B cell (primary cell): ENCODE results near the gene PARD3. TPM values are rescaled to one million over a fixed set of nuclear protein-coding genes. Genes with fewer than 3 reads are reported as not detected.

Experiments
- ATAC-seq: fragments of 200-7000 bp; cut with Tn5 transposase; one replicate; pipeline ENCODE4 v1.10.0; 2021; ENCODE audit warnings: low read depth, mild to moderate bottlenecking, moderate number of reproducible peaks, moderate library complexity
- CTCF ChIA-PET: fragments of 350-600 bp; sonication (Branson Sonifier 250); formaldehyde crosslinking; loops from one replicate; lab custom pipeline; 2021; ENCODE audit warnings: antibody characterized with exemption, inconsistent platforms; lab: Charles Lee
- POLR2A ChIA-PET: fragments of 350-600 bp; sonication (Branson Sonifier 250); formaldehyde crosslinking; loops from one replicate; lab custom pipeline; 2021; ENCODE audit warnings: antibody characterized with exemption; lab: Charles Lee
- DNase-seq: peaks from one replicate; pipeline ENCODE4 v3.0.0; 2013
- H2AFZ ChIP-seq: 2 replicates; pipeline ENCODE4 v1.6.1; 2012; ENCODE audit warnings: mild to moderate bottlenecking, low read depth, low read length; ENCODE audit not compliant: insufficient read depth, poor library complexity, severe bottlenecking
- H3K27ac ChIP-seq, 2 donors: 1 replicate in 1 of 2; 2 replicates in 1 of 2; pipeline ENCODE4 v1.5.1; 2012 to 2013; ENCODE audit warnings: low read length in 2 of 2, mild to moderate bottlenecking in 2 of 2, moderate library complexity in 1 of 2
- H3K27me3 ChIP-seq, 4 experiments: fragments of 200-600 bp in 1 of 4; sonication (generic) in 1 of 4; replicated peaks in 1 of 4; 1 replicate in 2 of 4; 2 replicates in 2 of 4; pipeline versions ENCODE4 v1.6.1 to v1.7.0; 2013 to 2016; ENCODE audit warnings: low read length in 3 of 4, mild to moderate bottlenecking in 2 of 4, mixed read lengths in 1 of 4, moderate library complexity in 1 of 4; ENCODE audit not compliant: insufficient read depth in 4 of 4, control insufficient read depth in 3 of 4; ENCODE audit errors: control extremely low read depth in 1 of 4
- H3K36me3 ChIP-seq, 2 experiments: replicated peaks in 1 of 2; 1 replicate in 1 of 2; 2 replicates in 1 of 2; pipeline versions ENCODE4 v1.6.1 to v1.7.1; 2013; ENCODE audit warnings: low read length in 1 of 2; ENCODE audit not compliant: insufficient read depth in 2 of 2, control insufficient read depth in 1 of 2; ENCODE audit errors: control extremely low read depth in 1 of 2, extremely low read depth in 1 of 2
- H3K4me1 ChIP-seq, 2 donors: fragments of 200-600 bp in 1 of 2; sonication (generic) in 1 of 2; 1 replicate in 1 of 2; 2 replicates in 1 of 2; pipeline versions ENCODE4 v1.5.1 to v1.6.1; 2013 to 2017; ENCODE audit warnings: low read length in 2 of 2; ENCODE audit not compliant: control insufficient read depth in 2 of 2, insufficient read depth in 2 of 2
- H3K4me2 ChIP-seq: replicated peaks from 2 replicates; pipeline ENCODE3; 2012; ENCODE audit warnings: mild to moderate bottlenecking, low read depth, low read length; ENCODE audit not compliant: poor library complexity, severe bottlenecking
- H3K4me3 ChIP-seq, 5 experiments: fragments of 200-600 bp in 1 of 5; sonication (generic) in 1 of 5; 1 replicate in 3 of 5; 2 replicates in 2 of 5; pipeline versions ENCODE4 v1.5.1 to v1.7.0; 2011 to 2016; ENCODE audit warnings: low read length in 4 of 5, mild to moderate bottlenecking in 4 of 5, low read depth in 2 of 5, control low read depth in 1 of 5, moderate library complexity in 1 of 5; ENCODE audit not compliant: insufficient read depth in 1 of 5; ENCODE audit errors: control extremely low read depth in 1 of 5, extremely low read depth in 1 of 5
- H3K79me2 ChIP-seq: fragments of 200-600 bp; sonication (generic); one replicate; pipeline ENCODE4 v1.6.0; 2016; ENCODE audit warnings: low read length; ENCODE audit not compliant: control insufficient read depth, insufficient read depth
- H3K9ac ChIP-seq: fragments of 200-600 bp; sonication (generic); 2 replicates; pipeline ENCODE4 v1.6.1; 2017; ENCODE audit warnings: mild to moderate bottlenecking, low read length, moderate library complexity
- H3K9me3 ChIP-seq, 3 donors: one replicate each; pipeline versions ENCODE4 v1.6.1 to v1.7.1; 2013; ENCODE audit warnings: low read length in 2 of 3; ENCODE audit not compliant: control insufficient read depth in 2 of 3, insufficient read depth in 1 of 3; ENCODE audit errors: control extremely low read depth in 1 of 3
- H4K20me1 ChIP-seq: 2 replicates; pipeline ENCODE4 v1.6.0; 2012; ENCODE audit warnings: mild to moderate bottlenecking, low read length; ENCODE audit not compliant: insufficient read depth, control insufficient read depth, poor library complexity, severe bottlenecking
- H3K27ac Mint-ChIP-seq: one replicate; pipeline ENCODE4 v1.8.0; 2021; ENCODE audit warnings: mixed read lengths
- H3K27me3 Mint-ChIP-seq: one replicate; pipeline ENCODE4 v1.8.0; 2021; ENCODE audit warnings: mixed read lengths
- H3K4me1 Mint-ChIP-seq: one replicate; pipeline ENCODE4 v1.8.0; 2021; ENCODE audit warnings: mixed read lengths
- H3K4me3 Mint-ChIP-seq: one replicate; pipeline ENCODE4 v1.8.0; 2021; ENCODE audit warnings: mixed read lengths
- H3K9me3 Mint-ChIP-seq: one replicate; pipeline ENCODE4 v1.8.0; 2022; ENCODE audit warnings: mixed read lengths; ENCODE audit not compliant: insufficient read depth
- EZH2 ChIP-seq: IDR thresholded peaks from 2 replicates; pipeline ENCODE4 v1.6.1; 2012; ENCODE audit warnings: borderline replicate concordance, low read depth, mild to moderate bottlenecking, moderate library complexity, low read length; ENCODE audit not compliant: insufficient read depth, poor library complexity, severe bottlenecking
- WGBS: methylation state at CpG from one replicate; pipeline ENCODE4 v1.1.5; 2013; ENCODE audit warnings: missing lambda C conversion rate; ENCODE audit not compliant: insufficient coverage; 5-methylcytosine and 5-hydroxymethylcytosine counted together
- intact Hi-C: fragments of 100-400 bp; cut with micrococcal nuclease; formaldehyde crosslinking; loops from one replicate; pipeline ENCODE4 v1.10.0; 2022
- polyA plus RNA-seq: library from polyadenylated mRNA; depleted of rRNA; stranded (reverse); fragments of >200 nt; gene quantifications from 2 replicates; pipeline ENCODE4 v1.2.3, GENCODE V29; 2012
- total RNA-seq, 2 donors: library from RNA; stranded (reverse); fragments of 120-200 nt in 1 of 2; gene quantifications; 1 replicate in 1 of 2; 2 replicates in 1 of 2; pipeline versions ENCODE4 v1.2.3 to v1.2.4, GENCODE V29; 2013 to 2022
- TF ChIP-seq, protein P1 (sequence below): fragments of 200-600 bp; IDR thresholded peaks from one replicate; pipeline ENCODE4 v1.8.0; 2022; ENCODE audit warnings: antibody characterized with exemption, mild to moderate bottlenecking

The PARD3 gene
- total and polyA plus RNA-seq, 2 donors (not counting 1 experiment from before 2014, with no cell fraction given) = not detected

DNA sequence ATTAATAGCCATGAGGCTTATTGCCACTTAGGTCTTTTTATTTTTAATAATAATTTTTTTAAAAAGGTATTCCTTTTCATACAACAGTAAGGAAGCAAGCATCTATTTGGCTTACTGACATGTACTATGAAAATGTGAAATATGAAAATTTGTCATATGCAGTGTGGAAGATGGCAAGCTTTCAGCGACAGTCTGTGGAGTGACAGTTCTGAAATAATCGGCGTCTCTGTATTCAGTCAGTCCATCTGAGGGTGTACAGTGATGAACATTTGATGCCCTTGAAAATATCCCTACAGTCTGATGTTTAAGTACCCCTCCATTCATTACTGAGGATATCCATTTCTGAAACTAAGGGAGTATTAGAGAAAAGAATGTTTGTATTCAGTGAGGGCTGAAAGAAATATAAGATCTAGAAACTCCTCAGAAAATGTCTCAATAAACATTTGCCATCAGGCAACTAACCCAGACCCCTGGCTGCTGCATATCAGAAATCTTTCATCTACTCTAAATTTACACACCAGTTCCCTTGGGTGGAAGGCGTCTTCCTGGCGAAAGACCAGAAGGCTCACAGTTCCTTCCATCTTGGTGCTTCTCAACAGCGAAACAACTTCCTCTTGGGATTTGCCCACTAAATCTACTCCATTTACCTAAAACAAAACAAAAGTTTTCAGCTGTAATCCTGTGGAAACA lies 440.6 kb downstream of the PARD3 start:
- Histone ChIP-seq H3K9me3 (no peaks in the 10 kb centered on the region), H4K20me1 (no peaks in the 10 kb centered on the region), H3K27ac (no peak overlapping the region), H3K27me3 (no peaks in the 10 kb centered on the region), H3K9ac (no peak overlapping the region), H3K79me2 (no peaks in the 10 kb centered on the region), H3K4me3 (no peak overlapping the region), H3K4me2 (no peak overlapping the region), H3K4me1 (peaks cover 0 to 3% of the 10 kb centered on the region in 2 donors), H2AFZ (peak overlapping the region; percentile 6), H3K36me3 (no peaks in the 10 kb centered on the region)
- 0% methylated on average over 3 of the region's 6 CpGs for WGBS
- intact Hi-C loops = no loop called here
- Mint-ChIP-seq H3K27ac (no peak overlapping the region), H3K9me3 (no peaks in the 10 kb centered on the region), H3K27me3 (no peaks in the 10 kb centered on the region), H3K4me1 (peaks cover 5% of the 10 kb centered on the region), H3K4me3 (no peak overlapping the region)
- ATAC-seq = no peak
- no peak for DNase-seq
- CTCF ChIA-PET = no interaction called here
- POLR2A ChIA-PET = no interaction called here
- TF ChIP-seq, protein P1, sequence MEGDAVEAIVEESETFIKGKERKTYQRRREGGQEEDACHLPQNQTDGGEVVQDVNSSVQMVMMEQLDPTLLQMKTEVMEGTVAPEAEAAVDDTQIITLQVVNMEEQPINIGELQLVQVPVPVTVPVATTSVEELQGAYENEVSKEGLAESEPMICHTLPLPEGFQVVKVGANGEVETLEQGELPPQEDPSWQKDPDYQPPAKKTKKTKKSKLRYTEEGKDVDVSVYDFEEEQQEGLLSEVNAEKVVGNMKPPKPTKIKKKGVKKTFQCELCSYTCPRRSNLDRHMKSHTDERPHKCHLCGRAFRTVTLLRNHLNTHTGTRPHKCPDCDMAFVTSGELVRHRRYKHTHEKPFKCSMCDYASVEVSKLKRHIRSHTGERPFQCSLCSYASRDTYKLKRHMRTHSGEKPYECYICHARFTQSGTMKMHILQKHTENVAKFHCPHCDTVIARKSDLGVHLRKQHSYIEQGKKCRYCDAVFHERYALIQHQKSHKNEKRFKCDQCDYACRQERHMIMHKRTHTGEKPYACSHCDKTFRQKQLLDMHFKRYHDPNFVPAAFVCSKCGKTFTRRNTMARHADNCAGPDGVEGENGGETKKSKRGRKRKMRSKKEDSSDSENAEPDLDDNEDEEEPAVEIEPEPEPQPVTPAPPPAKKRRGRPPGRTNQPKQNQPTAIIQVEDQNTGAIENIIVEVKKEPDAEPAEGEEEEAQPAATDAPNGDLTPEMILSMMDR = no peak
- no peak for TF ChIP-seq EZH2

DNA sequence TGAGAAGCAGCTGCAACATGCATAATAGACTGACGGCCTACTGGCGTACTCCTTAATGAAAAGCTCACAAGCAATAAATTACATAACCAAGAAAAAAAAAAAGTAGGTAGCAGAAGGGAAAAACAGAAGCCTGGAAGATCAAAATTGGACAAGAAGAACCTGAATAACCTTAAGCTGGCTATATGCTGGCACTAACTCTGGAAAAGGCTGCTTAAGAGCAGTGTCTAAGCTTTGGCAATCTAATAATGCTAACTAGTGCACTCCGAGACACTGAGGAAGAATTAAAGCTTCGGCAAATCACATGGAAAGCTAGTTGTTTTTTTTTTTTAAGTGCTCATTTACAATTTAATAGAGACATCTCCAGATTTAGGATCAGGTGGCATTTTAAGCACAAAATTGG lies 441.9 kb downstream of the PARD3 start:
- H3K27me3 ChIP-seq = no peaks in the 10 kb centered on the region
- no peaks in the 10 kb centered on the region for H3K79me2 ChIP-seq
- no peak overlapping the region for H3K27ac ChIP-seq
- CTCF ChIA-PET = no interaction called here
- no peaks in the 10 kb centered on the region for H3K9me3 ChIP-seq
- intact Hi-C loops = no loop called here
- no peak for ATAC-seq
- DNase-seq = no peak
- Mint-ChIP-seq H3K4me1 (peaks cover 5% of the 10 kb centered on the region), H3K9me3 (no peaks in the 10 kb centered on the region), H3K27me3 (no peaks in the 10 kb centered on the region), H3K4me3 (no peak overlapping the region), H3K27ac (no peak overlapping the region)
- H3K4me3 ChIP-seq = no peak overlapping the region
- peaks cover 0 to 3% of the 10 kb centered on the region in 2 donors for H3K4me1 ChIP-seq
- POLR2A ChIA-PET = no interaction called here
- H4K20me1 ChIP-seq = no peaks in the 10 kb centered on the region
- no peak overlapping the region for H3K9ac ChIP-seq
- H3K4me2 ChIP-seq = no peak overlapping the region
- TF ChIP-seq, protein P1 = no peak
- no peak for TF ChIP-seq EZH2
- H3K36me3 ChIP-seq = no peaks in the 10 kb centered on the region
- H2AFZ ChIP-seq = no peak overlapping the region
- WGBS = no CpG with 5 or more reads among the region's 4 CpGs
